HG03159 (cell line): ENCODE measurements around the gene TICAM2.
A peak's percentile ranks its signal among the peaks of the same experiment; 100 is the strongest.
"Not testable (repeated sequence)": the region's sequence is repeated elsewhere in the genome, so short reads cannot be mapped to it uniquely, and the experiment has no call there.

ENCODE experiments used
- ATAC-seq: cut with Tn5 transposase; IDR thresholded peaks from one replicate; pipeline ENCODE4 v1.9.1; 2021; ENCODE audit warnings: mild to moderate bottlenecking, moderate library complexity; ENCODE audit not compliant: unreplicated experiment

TICAM2 gene

DNA sequence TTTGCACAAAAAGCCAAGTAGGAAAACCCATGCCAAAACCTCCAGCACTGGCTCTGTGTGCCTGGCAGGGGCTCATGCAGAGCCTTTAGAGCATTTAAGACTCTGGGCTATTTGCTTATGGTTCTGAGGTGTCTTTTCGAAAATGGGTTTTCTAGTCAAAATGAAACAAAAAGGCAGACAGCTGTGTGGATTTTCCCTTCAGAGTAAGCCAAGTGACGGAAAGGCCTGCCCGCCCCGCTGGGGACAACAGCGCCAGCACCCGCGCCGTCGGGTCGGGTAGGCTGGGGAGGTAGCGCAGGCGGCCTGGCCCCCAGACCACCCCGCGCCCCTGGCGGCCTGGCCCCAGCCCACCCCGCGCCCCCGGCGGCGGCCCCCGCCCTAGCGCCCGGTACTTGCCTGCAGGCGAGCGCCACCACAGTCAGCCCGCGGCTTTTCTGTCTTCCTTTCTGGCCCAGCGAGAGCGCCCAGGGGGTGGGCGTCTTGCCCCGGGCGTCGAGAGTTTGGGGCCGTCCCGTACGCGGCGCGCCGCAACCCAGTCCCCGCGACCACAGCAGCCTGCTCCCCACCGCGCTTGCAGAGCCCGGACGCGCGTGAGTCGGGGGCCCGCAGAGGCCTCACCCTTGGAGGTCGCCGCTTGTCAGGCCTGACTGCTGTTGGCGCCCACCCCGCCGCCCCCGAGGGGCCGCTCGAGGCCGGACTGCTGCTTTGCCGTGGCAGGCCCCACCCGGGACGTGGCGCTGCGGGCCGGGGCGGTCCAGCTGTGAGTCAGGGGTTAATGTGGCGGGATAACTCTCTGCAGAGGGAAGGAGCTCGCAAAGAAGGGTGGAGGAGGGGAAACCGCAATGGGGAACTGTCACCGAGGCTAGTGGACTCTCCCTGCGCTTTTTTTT lies at the start of gene TICAM2:
TSS of gene TICAM2 (minus strand) at position 779 of the 890 bp plus-strand sequence. CDS start 21,223 bp downstream, outside the sequence.
- peak; percentile 75 for ATAC-seq

- no peak for ATAC-seq
These were observed 47.3 kb upstream of the TICAM2 start for GRCh38 chr5:115649541-115649940.

GRCh38 chr5:115648056-115648455 lies 45.8 kb upstream of the TICAM2 start:
- ATAC-seq: no peak

GRCh38 chr5:115645386-115645785 lies 43.1 kb upstream of the TICAM2 start:
- not testable (repeated sequence) for ATAC-seq

GRCh38 chr5:115644046-115644445 lies 41.8 kb upstream of the TICAM2 start:
- no peak for ATAC-seq

DNA sequence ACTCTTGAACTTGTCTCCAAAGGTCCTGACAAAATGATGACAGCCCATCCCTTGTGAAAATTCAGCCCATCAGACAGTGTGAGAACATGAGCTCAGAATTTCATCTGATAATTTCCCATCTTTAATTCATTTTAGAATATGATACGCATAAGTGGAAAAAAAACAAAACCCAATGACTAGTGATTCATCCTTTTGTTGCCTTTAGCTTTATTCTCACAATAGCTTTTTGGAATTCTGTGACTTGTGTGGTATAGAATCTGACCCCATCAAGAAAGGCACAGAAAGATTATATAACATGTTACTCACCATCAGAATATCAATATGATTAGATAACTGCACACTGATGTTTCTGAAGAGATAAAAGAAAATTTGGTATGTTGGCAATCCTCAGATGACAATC lies 39.7 kb upstream of the TICAM2 start:
- ATAC-seq: no peak

DNA sequence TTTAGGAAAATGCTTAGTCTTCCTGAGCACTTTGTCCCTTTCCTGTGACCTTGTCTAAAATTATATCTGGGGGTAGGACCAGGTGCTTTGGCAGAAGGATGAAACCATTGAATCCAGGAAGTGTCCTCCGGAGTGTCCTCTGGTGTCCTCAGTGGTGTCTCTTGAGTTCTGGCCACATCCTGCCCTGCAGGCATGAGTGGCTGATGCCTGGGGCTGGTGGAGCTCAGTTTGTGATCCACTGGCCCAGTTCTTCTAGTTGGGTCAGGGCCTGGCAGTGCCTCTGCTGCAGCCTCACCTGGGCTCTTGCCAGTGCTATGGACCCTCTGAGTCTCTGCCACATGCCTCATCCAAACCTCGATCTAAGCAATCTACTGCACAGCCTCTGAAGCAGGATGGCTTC lies 38.0 kb upstream of the TICAM2 start:
- ATAC-seq: no peak

DNA sequence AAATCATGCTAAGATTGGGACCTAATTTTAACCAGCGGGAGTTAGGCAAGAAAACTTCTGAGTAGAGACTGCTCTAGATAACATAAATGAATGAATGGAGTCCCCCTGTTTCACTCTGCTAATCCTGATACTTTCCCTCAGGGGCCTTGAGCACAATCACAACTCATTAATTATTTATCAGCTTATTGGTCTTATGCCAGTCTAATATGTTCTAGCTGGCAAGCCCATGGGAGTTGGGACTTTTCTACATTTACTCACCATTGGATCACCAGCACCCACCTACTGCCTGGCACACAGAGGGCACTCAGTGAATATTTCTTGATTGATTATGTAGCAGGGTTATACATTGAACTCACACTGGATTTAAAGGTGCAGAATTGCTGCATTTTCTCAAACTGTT lies 37.1 kb upstream of the TICAM2 start:
- no peak for ATAC-seq

GRCh38 chr5:115637507-115637906 lies 35.2 kb upstream of the TICAM2 start:
- ATAC-seq: no peak

GRCh38 chr5:115636008-115636407 lies 33.7 kb upstream of the TICAM2 start:
- ATAC-seq: no peak

- peak; percentile 63 for ATAC-seq
These were observed 32.3 kb upstream of the TICAM2 start for GRCh38 chr5:115634343-115635132.

DNA sequence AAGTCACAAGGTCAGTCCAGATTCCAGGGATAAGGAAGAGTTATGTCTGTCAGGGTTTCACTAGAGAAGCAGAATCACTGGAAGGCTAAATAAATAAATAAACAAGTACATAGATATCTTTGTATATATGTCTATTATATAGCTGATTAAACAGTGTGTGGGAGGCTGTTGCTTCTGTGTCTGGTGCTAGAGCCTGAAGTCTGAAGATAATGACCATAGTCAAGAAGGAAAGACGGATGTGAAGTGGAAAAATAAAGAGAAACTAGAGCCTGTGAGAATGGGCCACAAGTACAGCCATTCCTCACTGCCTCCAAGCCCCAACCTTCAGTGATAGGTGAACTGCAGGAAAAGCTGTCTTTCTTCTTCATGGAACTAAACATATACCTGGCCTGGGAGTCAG lies 27.6 kb upstream of the TICAM2 start:
- no peak for ATAC-seq

DNA sequence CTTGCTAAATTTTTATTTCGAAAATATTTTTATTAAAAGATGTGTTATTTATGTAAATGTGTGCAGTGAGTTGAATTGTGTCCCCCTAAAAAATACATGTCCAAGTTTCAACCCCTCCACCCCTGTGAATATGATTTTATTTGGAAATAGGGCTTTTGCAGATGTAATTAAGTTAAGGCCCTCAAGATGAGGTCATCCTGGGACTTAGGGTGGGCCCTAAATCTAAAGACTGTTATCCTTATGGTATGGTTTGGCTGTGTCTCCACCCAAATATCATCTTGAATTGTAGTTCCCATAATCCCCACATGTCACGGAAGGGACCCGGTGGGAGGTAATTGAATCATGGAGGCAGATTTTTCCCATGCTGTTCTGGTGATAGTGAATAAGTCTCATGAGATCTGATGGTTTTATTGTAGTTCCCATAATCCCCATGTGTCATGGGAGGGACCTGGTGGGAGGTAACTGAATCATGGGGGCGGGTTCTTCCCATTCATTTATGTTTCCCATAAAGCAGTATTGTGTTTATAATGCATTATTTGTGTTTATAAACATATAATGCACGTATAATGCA lies 25.1 kb upstream of the TICAM2 start:
- no peak for ATAC-seq

- peak; percentile 21 for ATAC-seq
These were observed 24.2 kb upstream of the TICAM2 start for GRCh38 chr5:115626445-115626823.

- peak; percentile 91 for ATAC-seq
These were observed 23.5 kb upstream of the TICAM2 start, which contains the start of gene TMED7 for GRCh38 chr5:115625579-115626444. Gene TMED7 (minus strand): TSS chr5:115626036. CDS start chr5:115625792, 244 bp downstream.

- ATAC-seq: no peak
These were observed 22.7 kb upstream of the TICAM2 start for GRCh38 chr5:115624994-115625393.

DNA sequence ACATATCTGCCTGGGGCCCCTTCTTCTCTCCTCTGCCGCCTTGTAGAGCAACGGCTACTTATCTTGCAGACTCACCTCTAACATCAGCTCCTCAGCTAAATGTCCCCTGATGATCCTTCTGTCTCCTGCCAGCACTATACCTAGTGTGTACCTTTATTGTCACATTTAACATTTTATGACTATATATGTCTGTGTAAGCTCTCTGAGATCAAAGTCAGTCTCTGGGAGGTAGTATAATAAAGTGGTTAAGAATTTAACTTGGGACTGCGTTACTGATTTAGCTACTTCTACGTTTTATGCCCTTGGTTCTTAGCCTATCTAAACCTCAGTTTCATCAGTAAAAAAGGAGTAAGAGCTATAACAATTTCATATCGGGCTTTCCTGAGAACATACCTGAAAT lies 21.4 kb upstream of the TICAM2 start:
- ATAC-seq: no peak

DNA sequence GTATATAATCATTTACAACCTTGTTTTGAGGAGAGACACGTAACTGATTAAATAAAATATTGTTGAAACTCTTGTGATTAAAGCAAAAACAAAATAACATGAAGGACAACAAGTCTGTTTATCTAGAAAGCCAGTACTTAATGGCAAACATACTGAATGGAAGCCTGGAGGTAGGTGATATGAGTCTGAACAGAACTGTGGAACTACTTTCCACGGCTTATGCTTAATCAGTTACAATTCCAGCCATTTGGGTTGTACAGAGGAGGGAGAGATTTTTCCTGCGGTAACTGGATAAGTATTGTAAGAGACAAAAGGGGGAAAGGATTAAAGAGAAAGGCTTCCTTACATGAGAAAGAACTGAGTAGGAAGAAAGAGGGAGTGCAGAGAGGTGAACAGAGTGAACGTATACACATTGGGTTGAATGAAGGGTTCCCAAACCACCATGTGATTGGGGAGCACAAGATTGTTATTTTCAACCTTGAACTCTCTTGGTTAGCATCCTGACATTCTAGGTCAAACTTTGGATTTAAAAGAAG lies 19.2 kb upstream of the TICAM2 start:
- no peak for ATAC-seq

GRCh38 chr5:115616892-115617291 lies 14.6 kb upstream of the TICAM2 start:
- ATAC-seq: no peak

- no peak for ATAC-seq
These were observed 14.2 kb upstream of the TICAM2 start for GRCh38 chr5:115616472-115616871.
